Measurements from ENCODE around the gene TMEM239.

DNA sequence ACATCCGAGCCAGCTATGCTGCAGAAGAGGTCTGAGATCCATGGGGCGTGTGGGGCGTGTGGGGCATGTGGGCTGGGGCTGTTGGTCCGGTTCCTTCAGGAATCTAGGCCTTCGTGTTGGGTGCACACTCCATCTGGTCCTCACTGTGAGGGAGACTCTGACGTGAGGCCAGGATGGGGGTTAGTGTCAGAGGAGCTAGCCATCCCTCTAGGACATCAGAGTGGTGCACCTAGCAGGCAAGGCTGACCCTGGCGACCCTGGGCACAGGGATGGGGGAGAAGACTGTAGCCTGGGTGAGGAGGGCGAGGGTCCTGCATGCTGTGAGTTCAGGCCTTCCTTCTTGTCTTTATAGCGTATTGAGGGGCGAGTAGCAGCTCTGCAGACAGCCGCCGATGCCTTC is 48.5 kb downstream of the TMEM239 start:
- TF ChIP-seq CTCF (IDR thresholded peaks at IDR 0.05): no peak
- no peak for TF ChIP-seq POLR2A (IDR thresholded peaks at IDR 0.05)
